SK-N-SH treated with all-trans-retinoic acid at 6 μM for 48 hours (cell line): ENCODE measurements around the gene STARD3.

Source experiments
- ATAC-seq: fragments of 200-7000 bp; cut with Tn5 transposase; 3 replicates; pipeline ENCODE4 v1.9.1; 2020; ENCODE audit warnings: mild to moderate bottlenecking, moderate library complexity
- ARNTL ChIP-seq: fragments of 450-650 bp; formaldehyde crosslinking; IDR thresholded peaks from 2 replicates; pipeline ENCODE4 v1.5.0; 2020; ENCODE audit warnings: low read depth, mild to moderate bottlenecking, moderate library complexity, borderline replicate concordance
- BACH2 ChIP-seq: fragments of 250-450 bp; sonication (Bioruptor Pico); IDR thresholded peaks from 2 replicates; pipeline ENCODE4 v1.9.0; 2021; ENCODE audit warnings: mild to moderate bottlenecking, borderline replicate concordance
- CSDC2 ChIP-seq: fragments of 250-450 bp; sonication (Bioruptor Pico); IDR thresholded peaks from 2 replicates; pipeline ENCODE4 v1.5.0; 2020; ENCODE audit warnings: mild to moderate bottlenecking, moderate library complexity
- ESRRG ChIP-seq: fragments of 250-450 bp; sonication (Bioruptor Pico); IDR thresholded peaks from 2 replicates; pipeline ENCODE4 v1.6.1; 2021; ENCODE audit warnings: mild to moderate bottlenecking
- GLIS3 ChIP-seq: fragments of 250-450 bp; sonication (Bioruptor Pico); IDR thresholded peaks from 2 replicates; pipeline ENCODE4 v1.5.0; 2020; ENCODE audit warnings: mild to moderate bottlenecking, moderate library complexity
- ISL1 ChIP-seq: fragments of 250-450 bp; sonication (Bioruptor Pico); IDR thresholded peaks from 2 replicates; pipeline ENCODE4 v2.1.2; 2022; ENCODE audit warnings: mild to moderate bottlenecking, moderate library complexity
- OSR1 ChIP-seq: fragments of 250-450 bp; sonication (Bioruptor Pico); IDR thresholded peaks from 2 replicates; pipeline ENCODE4 v1.8.0; 2022; ENCODE audit warnings: moderate library complexity, mild to moderate bottlenecking, inconsistent platforms
- RARB ChIP-seq: fragments of 250-450 bp; sonication (Bioruptor Pico); IDR thresholded peaks from 2 replicates; pipeline ENCODE4 v1.8.0; 2021; ENCODE audit warnings: mild to moderate bottlenecking, moderate library complexity
- SNAI2 ChIP-seq: fragments of 250-450 bp; sonication (Bioruptor Pico); IDR thresholded peaks from 2 replicates; pipeline ENCODE4 v1.5.0; 2020; ENCODE audit warnings: mild to moderate bottlenecking, moderate library complexity
- TCF4 ChIP-seq: fragments of 250-450 bp; sonication (Bioruptor Pico); IDR thresholded peaks from 2 replicates; pipeline ENCODE4 v1.8.0; 2021; ENCODE audit warnings: mild to moderate bottlenecking, moderate library complexity, borderline replicate concordance
- TOX ChIP-seq: fragments of 250-450 bp; sonication (Bioruptor Pico); IDR thresholded peaks from 2 replicates; pipeline ENCODE4 v1.8.0; 2021; ENCODE audit warnings: mild to moderate bottlenecking, moderate library complexity, borderline replicate concordance
- ZC3H10 ChIP-seq: fragments of 250-450 bp; sonication (Bioruptor Pico); IDR thresholded peaks from 2 replicates; pipeline ENCODE4 v1.5.1; 2021; ENCODE audit warnings: mild to moderate bottlenecking, moderate library complexity
- ZFP3 ChIP-seq: fragments of 250-450 bp; sonication (Bioruptor Pico); IDR thresholded peaks from 2 replicates; pipeline ENCODE4 v1.5.0; 2020; ENCODE audit warnings: mild to moderate bottlenecking, moderate library complexity
- ZFP30 ChIP-seq: fragments of 450-650 bp; formaldehyde crosslinking; IDR thresholded peaks from 2 replicates; pipeline ENCODE4 v1.5.0; 2022; ENCODE audit warnings: mild to moderate bottlenecking, moderate library complexity
- ZNF565 ChIP-seq: fragments of 450-650 bp; formaldehyde crosslinking; conservative IDR thresholded peaks from 2 replicates; pipeline ENCODE4 v1.5.0; 2020; ENCODE audit warnings: low read depth, mild to moderate bottlenecking, moderate library complexity
- ZNF70 ChIP-seq: fragments of 450-650 bp; formaldehyde crosslinking; IDR thresholded peaks from 2 replicates; pipeline ENCODE4 v1.5.0; 2020; ENCODE audit warnings: mild to moderate bottlenecking, moderate library complexity
- ZNF8 ChIP-seq: fragments of 450-650 bp; formaldehyde crosslinking; IDR thresholded peaks from 2 replicates; pipeline ENCODE4 v1.5.0; 2020; ENCODE audit warnings: mild to moderate bottlenecking, moderate library complexity
- TF ChIP-seq, protein P1 (sequence below): fragments of 250-450 bp; sonication (Bioruptor Pico); IDR thresholded peaks from 2 replicates; pipeline ENCODE4 v1.5.1; 2021; ENCODE audit warnings: mild to moderate bottlenecking, moderate library complexity
- TF ChIP-seq, protein P2 (sequence below): fragments of 250-450 bp; sonication (Bioruptor Pico); IDR thresholded peaks from 2 replicates; pipeline ENCODE4 v1.5.1; 2020; ENCODE audit warnings: low read depth, mild to moderate bottlenecking, moderate library complexity
- TF ChIP-seq, protein P3 (sequence below): fragments of 250-450 bp; sonication (Bioruptor Pico); IDR thresholded peaks from 2 replicates; pipeline ENCODE4 v1.8.0; 2020; ENCODE audit warnings: mild to moderate bottlenecking, moderate library complexity, borderline replicate concordance
- TF ChIP-seq, protein P4 (sequence below): fragments of 250-450 bp; sonication (Bioruptor Pico); IDR thresholded peaks from 2 replicates; pipeline ENCODE4 v1.5.0; 2020; ENCODE audit warnings: mild to moderate bottlenecking, moderate library complexity

Gene STARD3

DNA sequence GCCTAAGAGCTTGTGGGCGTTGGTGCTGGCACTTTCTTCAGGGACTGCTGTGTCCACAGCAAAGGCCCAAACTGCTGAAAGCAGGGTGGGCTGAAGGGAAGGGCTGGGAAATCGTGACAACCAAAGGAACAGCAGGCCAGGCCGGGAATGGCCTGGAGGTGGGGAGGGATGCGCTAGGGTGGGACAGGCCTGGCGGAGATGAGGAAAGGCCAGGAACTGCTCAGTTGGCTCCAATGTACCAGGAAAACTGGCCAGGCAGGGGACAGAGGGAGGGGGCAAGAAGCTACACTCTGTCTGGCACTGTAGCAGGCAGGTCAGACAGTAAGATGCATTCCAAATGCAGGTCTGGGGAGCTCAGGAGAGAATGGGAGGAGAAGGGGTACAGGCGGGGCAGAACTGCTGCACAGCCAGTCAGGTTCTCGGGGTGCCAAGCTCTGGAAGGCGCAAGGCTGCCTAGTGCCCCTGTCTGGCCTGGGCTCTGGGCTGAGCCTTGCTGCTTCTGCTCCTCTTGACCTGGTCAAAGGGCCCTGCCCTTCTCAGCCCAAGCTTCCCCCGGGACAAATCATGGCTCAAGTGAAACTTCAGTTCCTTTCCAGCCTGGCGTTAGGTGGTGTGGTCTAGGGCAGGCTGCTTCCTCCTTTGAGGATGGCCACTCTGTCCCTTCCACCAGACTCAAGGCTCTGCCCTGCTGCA lies 38.6 kb downstream of the STARD3 start:
- TF ChIP-seq, protein P1, sequence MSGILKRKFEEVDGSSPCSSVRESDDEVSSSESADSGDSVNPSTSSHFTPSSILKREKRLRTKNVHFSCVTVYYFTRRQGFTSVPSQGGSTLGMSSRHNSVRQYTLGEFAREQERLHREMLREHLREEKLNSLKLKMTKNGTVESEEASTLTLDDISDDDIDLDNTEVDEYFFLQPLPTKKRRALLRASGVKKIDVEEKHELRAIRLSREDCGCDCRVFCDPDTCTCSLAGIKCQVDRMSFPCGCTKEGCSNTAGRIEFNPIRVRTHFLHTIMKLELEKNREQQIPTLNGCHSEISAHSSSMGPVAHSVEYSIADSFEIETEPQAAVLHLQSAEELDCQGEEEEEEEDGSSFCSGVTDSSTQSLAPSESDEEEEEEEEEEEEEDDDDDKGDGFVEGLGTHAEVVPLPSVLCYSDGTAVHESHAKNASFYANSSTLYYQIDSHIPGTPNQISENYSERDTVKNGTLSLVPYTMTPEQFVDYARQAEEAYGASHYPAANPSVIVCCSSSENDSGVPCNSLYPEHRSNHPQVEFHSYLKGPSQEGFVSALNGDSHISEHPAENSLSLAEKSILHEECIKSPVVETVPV (CRISPR knock-in tag) = no peak
- TF ChIP-seq ZFP3 (CRISPR knock-in tag) = no peak
- no peak for TF ChIP-seq GLIS3 (CRISPR knock-in tag)
- no peak for TF ChIP-seq TOX
- TF ChIP-seq, protein P2, sequence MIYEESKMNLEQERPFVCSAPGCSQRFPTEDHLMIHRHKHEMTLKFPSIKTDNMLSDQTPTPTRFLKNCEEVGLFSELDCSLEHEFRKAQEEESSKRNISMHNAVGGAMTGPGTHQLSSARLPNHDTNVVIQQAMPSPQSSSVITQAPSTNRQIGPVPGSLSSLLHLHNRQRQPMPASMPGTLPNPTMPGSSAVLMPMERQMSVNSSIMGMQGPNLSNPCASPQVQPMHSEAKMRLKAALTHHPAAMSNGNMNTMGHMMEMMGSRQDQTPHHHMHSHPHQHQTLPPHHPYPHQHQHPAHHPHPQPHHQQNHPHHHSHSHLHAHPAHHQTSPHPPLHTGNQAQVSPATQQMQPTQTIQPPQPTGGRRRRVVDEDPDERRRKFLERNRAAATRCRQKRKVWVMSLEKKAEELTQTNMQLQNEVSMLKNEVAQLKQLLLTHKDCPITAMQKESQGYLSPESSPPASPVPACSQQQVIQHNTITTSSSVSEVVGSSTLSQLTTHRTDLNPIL = no peak
- TF ChIP-seq, protein P3, sequence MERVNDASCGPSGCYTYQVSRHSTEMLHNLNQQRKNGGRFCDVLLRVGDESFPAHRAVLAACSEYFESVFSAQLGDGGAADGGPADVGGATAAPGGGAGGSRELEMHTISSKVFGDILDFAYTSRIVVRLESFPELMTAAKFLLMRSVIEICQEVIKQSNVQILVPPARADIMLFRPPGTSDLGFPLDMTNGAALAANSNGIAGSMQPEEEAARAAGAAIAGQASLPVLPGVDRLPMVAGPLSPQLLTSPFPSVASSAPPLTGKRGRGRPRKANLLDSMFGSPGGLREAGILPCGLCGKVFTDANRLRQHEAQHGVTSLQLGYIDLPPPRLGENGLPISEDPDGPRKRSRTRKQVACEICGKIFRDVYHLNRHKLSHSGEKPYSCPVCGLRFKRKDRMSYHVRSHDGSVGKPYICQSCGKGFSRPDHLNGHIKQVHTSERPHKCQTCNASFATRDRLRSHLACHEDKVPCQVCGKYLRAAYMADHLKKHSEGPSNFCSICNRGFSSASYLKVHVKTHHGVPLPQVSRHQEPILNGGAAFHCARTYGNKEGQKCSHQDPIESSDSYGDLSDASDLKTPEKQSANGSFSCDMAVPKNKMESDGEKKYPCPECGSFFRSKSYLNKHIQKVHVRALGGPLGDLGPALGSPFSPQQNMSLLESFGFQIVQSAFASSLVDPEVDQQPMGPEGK (CRISPR knock-in tag) = no peak
- no peak for TF ChIP-seq BACH2 (CRISPR knock-in tag)
- no peak for TF ChIP-seq RARB
- no peak for TF ChIP-seq OSR1
- no peak for TF ChIP-seq ARNTL (CRISPR knock-in tag)
- TF ChIP-seq ESRRG (CRISPR knock-in tag) = no peak
- TF ChIP-seq, all 23 proteins: peak for 0
- ATAC-seq = no peak

DNA sequence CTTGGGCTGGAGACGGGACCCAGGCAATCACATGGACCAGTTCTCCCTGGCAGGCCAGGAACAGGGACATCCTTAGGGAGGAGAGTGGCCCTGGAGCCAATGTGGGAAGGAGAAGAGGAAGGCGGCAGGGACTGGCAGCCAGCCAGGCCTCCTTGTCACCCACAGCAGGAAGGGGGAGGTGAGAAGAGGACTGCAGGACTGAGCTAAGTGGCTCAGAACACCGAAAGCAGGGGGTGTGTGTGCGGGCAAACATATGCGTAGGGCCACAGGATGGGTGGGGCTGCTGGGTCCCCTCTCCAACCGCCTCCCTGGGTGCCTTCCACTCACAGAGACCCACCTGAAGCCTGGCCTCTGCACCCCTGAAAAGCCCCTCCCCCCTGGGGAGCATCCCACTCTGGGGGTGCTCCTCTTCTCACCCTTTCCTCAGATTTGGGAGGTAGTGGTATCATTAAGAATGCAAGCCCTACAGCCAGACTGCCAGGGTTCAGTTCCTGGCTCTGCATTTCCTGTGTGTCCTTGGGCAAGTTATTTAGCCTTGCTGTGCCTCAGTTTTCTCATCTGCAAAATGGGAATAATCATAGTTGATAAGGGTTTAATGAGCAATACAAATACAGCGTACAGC lies 39.4 kb downstream of the STARD3 start:
- TF ChIP-seq ZNF8 = no peak
- TF ChIP-seq ISL1 (CRISPR knock-in tag) = no peak
- TF ChIP-seq, protein P1 (CRISPR knock-in tag) = no peak
- no peak for TF ChIP-seq TCF4
- TF ChIP-seq TOX = no peak
- TF ChIP-seq ZNF70 (CRISPR knock-in tag) = no peak
- TF ChIP-seq GLIS3 (CRISPR knock-in tag) = no peak
- no peak for TF ChIP-seq ZFP3 (CRISPR knock-in tag)
- TF ChIP-seq ARNTL (CRISPR knock-in tag) = no peak
- TF ChIP-seq ZNF565 = no peak
- TF ChIP-seq BACH2 (CRISPR knock-in tag) = no peak
- TF ChIP-seq CSDC2 = no peak
- TF ChIP-seq ZFP30 (CRISPR knock-in tag) = no peak
- TF ChIP-seq, all 23 proteins: peak for 0

DNA sequence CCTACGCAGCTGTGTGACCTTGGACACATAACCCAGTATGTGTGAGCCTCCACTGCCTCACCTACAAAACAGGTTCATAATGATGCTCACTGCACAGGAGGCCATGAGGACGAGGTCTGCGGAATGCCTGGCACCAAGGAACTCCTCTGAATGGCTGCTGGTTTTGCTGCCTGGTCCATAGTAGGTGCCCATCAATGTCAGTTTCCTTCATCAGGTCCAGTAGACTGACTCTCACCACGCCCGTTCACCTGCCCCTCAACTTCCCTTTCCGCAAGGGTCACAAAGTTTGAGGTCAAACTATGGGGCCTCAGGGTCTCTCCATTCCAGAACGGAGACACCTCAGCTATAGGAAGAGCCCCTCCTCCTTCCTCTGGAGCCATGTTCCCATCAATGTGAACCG lies 40.1 kb downstream of the STARD3 start:
- ATAC-seq = no peak
- TF ChIP-seq ZC3H10 = no peak
- TF ChIP-seq SNAI2 (CRISPR knock-in tag) = no peak
- TF ChIP-seq, protein P3 (CRISPR knock-in tag) = no peak
- TF ChIP-seq CSDC2 = no peak
- no peak for TF ChIP-seq ZFP3 (CRISPR knock-in tag)
- TF ChIP-seq, protein P2 = no peak
- no peak for TF ChIP-seq RARB
- TF ChIP-seq, protein P4, sequence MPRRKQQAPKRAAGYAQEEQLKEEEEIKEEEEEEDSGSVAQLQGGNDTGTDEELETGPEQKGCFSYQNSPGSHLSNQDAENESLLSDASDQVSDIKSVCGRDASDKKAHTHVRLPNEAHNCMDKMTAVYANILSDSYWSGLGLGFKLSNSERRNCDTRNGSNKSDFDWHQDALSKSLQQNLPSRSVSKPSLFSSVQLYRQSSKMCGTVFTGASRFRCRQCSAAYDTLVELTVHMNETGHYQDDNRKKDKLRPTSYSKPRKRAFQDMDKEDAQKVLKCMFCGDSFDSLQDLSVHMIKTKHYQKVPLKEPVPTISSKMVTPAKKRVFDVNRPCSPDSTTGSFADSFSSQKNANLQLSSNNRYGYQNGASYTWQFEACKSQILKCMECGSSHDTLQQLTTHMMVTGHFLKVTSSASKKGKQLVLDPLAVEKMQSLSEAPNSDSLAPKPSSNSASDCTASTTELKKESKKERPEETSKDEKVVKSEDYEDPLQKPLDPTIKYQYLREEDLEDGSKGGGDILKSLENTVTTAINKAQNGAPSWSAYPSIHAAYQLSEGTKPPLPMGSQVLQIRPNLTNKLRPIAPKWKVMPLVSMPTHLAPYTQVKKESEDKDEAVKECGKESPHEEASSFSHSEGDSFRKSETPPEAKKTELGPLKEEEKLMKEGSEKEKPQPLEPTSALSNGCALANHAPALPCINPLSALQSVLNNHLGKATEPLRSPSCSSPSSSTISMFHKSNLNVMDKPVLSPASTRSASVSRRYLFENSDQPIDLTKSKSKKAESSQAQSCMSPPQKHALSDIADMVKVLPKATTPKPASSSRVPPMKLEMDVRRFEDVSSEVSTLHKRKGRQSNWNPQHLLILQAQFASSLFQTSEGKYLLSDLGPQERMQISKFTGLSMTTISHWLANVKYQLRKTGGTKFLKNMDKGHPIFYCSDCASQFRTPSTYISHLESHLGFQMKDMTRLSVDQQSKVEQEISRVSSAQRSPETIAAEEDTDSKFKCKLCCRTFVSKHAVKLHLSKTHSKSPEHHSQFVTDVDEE (CRISPR knock-in tag) = no peak
- TF ChIP-seq ZNF565 = no peak

More for the DNA sequence above, 39.4 kb downstream of the STARD3 start:
- no peak for ATAC-seq
